PC-3 (cell line): ENCODE measurements around the gene GIPC2. TPM values are rescaled to one million over a fixed set of nuclear protein-coding genes. Genes with fewer than 3 reads are reported as not detected.

Source experiments
- ATAC-seq: fragments of 200-7000 bp; cut with Tn5 transposase; 2 replicates; pipeline ENCODE4 v1.9.1; 2020; ENCODE audit warnings: mild to moderate bottlenecking, moderate library complexity
- BruUV-seq: library from RNA; stranded (reverse); fragments of 400-500 nt; replicated peaks from 2 replicates; lab custom pipeline; 2021; lab: Mats Ljungman, UMichigan
- CTCF ChIA-PET: fragments of 300-600 bp; sonication (Branson Sonifier 250); formaldehyde crosslinking; loops from one replicate; lab custom pipeline; 2022; ENCODE audit warnings: antibody characterized with exemption; lab: Charles Lee
- POLR2A ChIA-PET: fragments of 300-600 bp; sonication (Branson Sonifier 250); formaldehyde crosslinking; loops from one replicate; lab custom pipeline; 2022; ENCODE audit warnings: antibody characterized with exemption; ENCODE audit not compliant: unreplicated experiment; lab: Charles Lee
- DNase-seq: peaks from one replicate; pipeline ENCODE4 v3.0.0-alpha.2; 2015
- H2AFZ ChIP-seq: fragments of 300-600 bp; sonication (generic); 2 replicates; pipeline ENCODE4 v1.6.0; 2016; ENCODE audit warnings: antibody characterized with exemption, low read length
- H3F3A ChIP-seq: fragments of 300-600 bp; sonication (generic); one replicate; pipeline ENCODE4 v1.6.0; 2017; ENCODE audit warnings: antibody characterized with exemption, low read length, control low read depth, mild to moderate bottlenecking; ENCODE audit not compliant: unreplicated experiment
- H3K27ac ChIP-seq: fragments of 300-600 bp; sonication (generic); 2 replicates; pipeline ENCODE4 v1.5.1; 2016; ENCODE audit warnings: mild to moderate bottlenecking, low read length
- H3K27me3 ChIP-seq: fragments of 300-600 bp; sonication (generic); 2 replicates; pipeline ENCODE4 v1.6.1; 2016; ENCODE audit warnings: low read length, mixed read lengths
- H3K36me3 ChIP-seq: fragments of 300-600 bp; sonication (generic); 2 replicates; pipeline ENCODE4 v1.6.1; 2016; ENCODE audit warnings: low read depth, mixed run types, low read length, mixed read lengths
- H3K4me1 ChIP-seq: fragments of 300-600 bp; sonication (generic); 2 replicates; pipeline ENCODE4 v1.5.1; 2016; ENCODE audit warnings: low read length; ENCODE audit not compliant: insufficient read depth
- H3K4me2 ChIP-seq: fragments of 300-600 bp; sonication (generic); 2 replicates; pipeline ENCODE4 v1.6.0; 2016; ENCODE audit warnings: low read length
- H3K4me3 ChIP-seq: fragments of 300-600 bp; sonication (generic); 2 replicates; pipeline ENCODE4 v1.5.1; 2016; ENCODE audit warnings: mild to moderate bottlenecking, low read length, mixed read lengths
- H3K79me2 ChIP-seq: fragments of 300-600 bp; sonication (generic); 2 replicates; pipeline ENCODE4 v1.6.1; 2017; ENCODE audit warnings: low read length, mixed read lengths
- H3K9ac ChIP-seq: fragments of 300-600 bp; sonication (generic); 2 replicates; pipeline ENCODE4 v1.6.0; 2016; ENCODE audit warnings: mild to moderate bottlenecking, low read length
- H3K9me2 ChIP-seq: fragments of 300-600 bp; sonication (generic); replicated peaks from 2 replicates; pipeline ENCODE4 v1.6.1; 2016; ENCODE audit warnings: mixed run types, low read length, mixed read lengths
- H3K9me3 ChIP-seq: fragments of 300-600 bp; sonication (generic); 2 replicates; pipeline ENCODE4 v1.6.1; 2016; ENCODE audit warnings: low read length, mixed read lengths
- H4K20me1 ChIP-seq: fragments of 300-600 bp; sonication (generic); 2 replicates; pipeline ENCODE4 v1.6.1; 2016; ENCODE audit warnings: low read length, mixed read lengths
- EZH2 ChIP-seq: fragments of 300-600 bp; sonication (generic); IDR thresholded peaks from one replicate; pipeline ENCODE4 v1.6.1; 2017; ENCODE audit warnings: antibody characterized with exemption, mild to moderate bottlenecking, low read length; ENCODE audit not compliant: unreplicated experiment
- EZH2phosphoT487 ChIP-seq: fragments of 300-600 bp; sonication (generic); IDR thresholded peaks from 2 replicates; pipeline ENCODE4 v1.6.1; 2018; ENCODE audit warnings: mild to moderate bottlenecking, antibody characterized with exemption, low read length, borderline replicate concordance
- intact Hi-C: fragments of 100-400 bp; cut with micrococcal nuclease; formaldehyde crosslinking; loops from 2 replicates; pipeline ENCODE4 v1.9.0; 2023
- total RNA-seq: library from RNA; depleted of rRNA; stranded (reverse); fragments of >200 nt; gene quantifications from 2 replicates; pipeline ENCODE4 v1.2.3, GENCODE V29; 2014
- TF ChIP-seq, protein P1 (sequence below): fragments of 300-600 bp; sonication (generic); conservative IDR thresholded peaks from 2 replicates; pipeline ENCODE4 v1.5.1; 2017; ENCODE audit warnings: antibody characterized with exemption, low read depth, mild to moderate bottlenecking, low read length

Gene GIPC2
- total RNA-seq, 1 experiment from 2014 or later = not detected

GRCh38 chr1:78051005-78051404 lies 5.2 kb downstream of the GIPC2 start:
- Histone ChIP-seq H3F3A (no peaks in the 10 kb centered on the region), H3K9ac (no peak overlapping the region), H4K20me1 (no peaks in the 10 kb centered on the region), H3K27ac (no peak overlapping the region), H3K4me1 (no peaks in the 10 kb centered on the region), H3K27me3 (no peaks in the 10 kb centered on the region), H3K9me2 (no peaks in the 10 kb centered on the region), H3K36me3 (no peaks in the 10 kb centered on the region), H3K4me3 (no peak overlapping the region), H3K79me2 (no peaks in the 10 kb centered on the region), H3K9me3 (no peaks in the 10 kb centered on the region), H2AFZ (no peak overlapping the region), H3K4me2 (no peak overlapping the region)
- ChIA-PET POLR2A (no interaction called here), CTCF (no interaction called here)
- intact Hi-C loops = no loop called here
- no TSS peak for BruUV-seq
- TF ChIP-seq EZH2phosphoT487 (no peak), EZH2 (no peak)
- TF ChIP-seq, protein P1, sequence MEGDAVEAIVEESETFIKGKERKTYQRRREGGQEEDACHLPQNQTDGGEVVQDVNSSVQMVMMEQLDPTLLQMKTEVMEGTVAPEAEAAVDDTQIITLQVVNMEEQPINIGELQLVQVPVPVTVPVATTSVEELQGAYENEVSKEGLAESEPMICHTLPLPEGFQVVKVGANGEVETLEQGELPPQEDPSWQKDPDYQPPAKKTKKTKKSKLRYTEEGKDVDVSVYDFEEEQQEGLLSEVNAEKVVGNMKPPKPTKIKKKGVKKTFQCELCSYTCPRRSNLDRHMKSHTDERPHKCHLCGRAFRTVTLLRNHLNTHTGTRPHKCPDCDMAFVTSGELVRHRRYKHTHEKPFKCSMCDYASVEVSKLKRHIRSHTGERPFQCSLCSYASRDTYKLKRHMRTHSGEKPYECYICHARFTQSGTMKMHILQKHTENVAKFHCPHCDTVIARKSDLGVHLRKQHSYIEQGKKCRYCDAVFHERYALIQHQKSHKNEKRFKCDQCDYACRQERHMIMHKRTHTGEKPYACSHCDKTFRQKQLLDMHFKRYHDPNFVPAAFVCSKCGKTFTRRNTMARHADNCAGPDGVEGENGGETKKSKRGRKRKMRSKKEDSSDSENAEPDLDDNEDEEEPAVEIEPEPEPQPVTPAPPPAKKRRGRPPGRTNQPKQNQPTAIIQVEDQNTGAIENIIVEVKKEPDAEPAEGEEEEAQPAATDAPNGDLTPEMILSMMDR = no peak
- ATAC-seq = no peak
- no peak for DNase-seq

DNA sequence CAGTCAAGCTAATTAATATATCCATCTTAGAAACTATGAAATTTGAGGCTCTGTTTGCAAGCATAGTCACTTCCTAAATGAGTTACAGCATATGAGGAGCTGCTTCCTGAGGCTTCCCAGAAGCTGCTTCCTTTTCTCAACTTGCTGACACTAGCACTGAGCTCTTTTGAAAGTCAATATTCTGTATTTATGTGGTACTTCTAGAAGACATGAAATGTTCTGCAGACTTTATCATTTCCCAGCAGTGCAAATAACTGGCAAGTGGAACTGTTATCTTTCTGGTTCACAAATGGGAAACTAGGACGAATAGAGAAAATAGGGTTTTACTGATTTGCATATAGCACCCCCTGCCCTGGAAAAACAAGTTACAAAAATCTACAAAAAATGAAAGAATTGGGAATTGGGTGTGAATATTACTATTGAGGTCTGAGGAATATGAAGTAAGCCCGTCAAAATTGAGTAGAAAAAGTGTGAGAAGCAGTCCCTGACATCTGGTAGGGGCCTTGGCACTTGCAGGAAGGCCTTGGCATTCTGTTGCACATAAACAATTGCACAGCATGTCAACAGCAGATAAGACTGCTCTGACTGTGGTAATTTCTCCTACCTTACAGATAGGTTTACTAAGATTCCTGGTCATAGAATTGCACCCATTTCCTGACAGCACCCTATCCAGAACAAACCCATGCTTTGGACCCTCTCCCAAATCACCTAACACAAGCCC lies 7.1 kb downstream of the GIPC2 start:
- no peaks in the 10 kb centered on the region for H3K9me2 ChIP-seq
- H3K27me3 ChIP-seq = no peaks in the 10 kb centered on the region
- no TSS peak for BruUV-seq
- no peak overlapping the region for H3K27ac ChIP-seq
- no peaks in the 10 kb centered on the region for H3K4me1 ChIP-seq
- POLR2A ChIA-PET = no interaction called here
- H3K9ac ChIP-seq = no peak overlapping the region
- H3K4me2 ChIP-seq = no peak overlapping the region
- H3F3A ChIP-seq = no peaks in the 10 kb centered on the region
- no peaks in the 10 kb centered on the region for H3K79me2 ChIP-seq
- no peak; the same call in 1 of the 2 replicates for ATAC-seq
- no peak overlapping the region for H2AFZ ChIP-seq
- no peaks in the 10 kb centered on the region for H3K36me3 ChIP-seq
- H3K9me3 ChIP-seq = no peaks in the 10 kb centered on the region
- no peak for DNase-seq
- no peak overlapping the region for H3K4me3 ChIP-seq
- intact Hi-C loops = no loop called here
- TF ChIP-seq, protein P1 = no peak
- TF ChIP-seq EZH2 (no peak), EZH2phosphoT487 (no peak)
- no peaks in the 10 kb centered on the region for H4K20me1 ChIP-seq
- CTCF ChIA-PET = interaction anchor here (0.6 to 0.9 kb wide), 2 partner anchors 9 to 48 kb away, joined by 3 read pairs; partner anchors contain the start of gene DNAJB4

DNA sequence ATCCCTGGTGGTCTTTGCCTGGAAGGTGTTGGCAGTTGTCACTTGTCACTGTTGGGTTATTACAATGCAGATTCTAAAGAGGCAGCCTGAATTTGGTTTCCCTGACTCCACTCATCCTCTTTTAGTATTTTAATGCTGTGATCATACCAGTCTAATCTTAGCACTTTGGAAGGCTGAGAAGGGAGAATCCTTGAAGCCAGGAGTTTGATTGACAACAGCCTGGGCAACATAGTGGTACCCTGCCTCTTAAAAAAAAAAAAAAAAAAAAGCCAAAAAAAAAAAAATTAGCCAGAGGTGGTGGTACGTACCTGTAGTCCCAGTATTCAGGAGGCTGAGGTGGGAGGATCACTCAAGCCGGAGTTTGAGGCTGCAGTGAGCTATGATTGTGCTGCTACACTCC lies 7.7 kb downstream of the GIPC2 start:
- CTCF ChIA-PET = no interaction called here
- POLR2A ChIA-PET = no interaction called here
- no peaks in the 10 kb centered on the region for H4K20me1 ChIP-seq
- no peaks in the 10 kb centered on the region for H3K36me3 ChIP-seq
- no peaks in the 10 kb centered on the region for H3F3A ChIP-seq
- no peaks in the 10 kb centered on the region for H3K9me2 ChIP-seq
- H3K9me3 ChIP-seq = no peaks in the 10 kb centered on the region
- H3K9ac ChIP-seq = no peak overlapping the region
- no peak overlapping the region for H3K4me3 ChIP-seq
- no peak overlapping the region for H2AFZ ChIP-seq
- no peak overlapping the region for H3K27ac ChIP-seq
- no TSS peak for BruUV-seq
- DNase-seq (no peak), ATAC-seq (no peak)
- H3K79me2 ChIP-seq = no peaks in the 10 kb centered on the region
- TF ChIP-seq EZH2phosphoT487 = no peak
- TF ChIP-seq, protein P1 = no peak
- no peak for TF ChIP-seq EZH2
- no peaks in the 10 kb centered on the region for H3K27me3 ChIP-seq
- no peaks in the 10 kb centered on the region for H3K4me1 ChIP-seq
- intact Hi-C loops = no loop called here
- no peak overlapping the region for H3K4me2 ChIP-seq
